Measurements from ENCODE around the gene GJB6. TPM values are rescaled to one million over a fixed set of nuclear protein-coding genes. Genes with fewer than 3 reads are reported as not detected.

GJB6 gene
- total RNA-seq, 6 experiments from 2014 or later = not detected

- ATAC-seq (peak; percentile 46 to 67 (median 51)), DNase-seq (no peak)
- peak overlapping the region in 2 of 3 donors; percentile 27 to 35 for H3K4me3 ChIP-seq
These were observed 26.8 kb upstream of the GJB6 start for GRCh38 chr13:20258963-20259288.

DNA sequence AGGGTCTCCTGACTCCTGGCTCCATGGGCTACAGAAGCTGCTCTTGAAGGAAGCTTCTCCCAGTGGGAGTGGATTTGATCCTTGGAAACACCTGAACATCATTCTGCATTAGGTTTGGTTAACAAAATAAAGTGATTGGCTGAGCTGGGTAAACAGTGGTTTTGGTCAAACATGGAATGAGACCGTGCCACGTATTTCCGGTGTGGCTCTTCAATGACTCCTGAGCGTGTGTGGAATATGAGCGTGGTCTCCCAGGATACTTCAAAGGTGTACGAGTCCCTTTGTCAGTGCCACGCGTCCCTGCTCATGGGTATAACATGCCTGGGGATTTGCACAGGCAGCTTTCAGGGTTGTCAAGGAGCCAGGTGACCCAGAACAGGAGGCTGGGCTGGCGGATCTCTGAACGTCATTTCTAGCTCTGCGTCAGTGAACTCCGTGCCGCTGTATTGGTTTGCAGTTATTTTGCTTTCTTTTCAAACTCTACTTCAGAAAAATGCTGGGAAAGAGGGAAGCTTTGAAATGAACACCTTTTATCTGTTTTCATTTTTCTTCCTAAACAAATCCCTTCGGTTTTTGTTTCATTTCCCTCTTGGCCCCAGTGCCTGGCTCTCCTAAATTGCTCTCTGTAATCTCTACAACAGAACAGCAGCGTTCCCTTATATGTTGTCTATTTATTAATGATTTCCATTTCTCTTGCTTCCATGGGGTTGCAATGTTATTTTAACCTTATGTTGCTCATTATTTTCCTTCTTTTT, 26.3 kb upstream of the GJB6 start:
- TF ChIP-seq POLR2A (IDR thresholded peaks at IDR 0.05) = no peak
- TF ChIP-seq, protein P1, sequence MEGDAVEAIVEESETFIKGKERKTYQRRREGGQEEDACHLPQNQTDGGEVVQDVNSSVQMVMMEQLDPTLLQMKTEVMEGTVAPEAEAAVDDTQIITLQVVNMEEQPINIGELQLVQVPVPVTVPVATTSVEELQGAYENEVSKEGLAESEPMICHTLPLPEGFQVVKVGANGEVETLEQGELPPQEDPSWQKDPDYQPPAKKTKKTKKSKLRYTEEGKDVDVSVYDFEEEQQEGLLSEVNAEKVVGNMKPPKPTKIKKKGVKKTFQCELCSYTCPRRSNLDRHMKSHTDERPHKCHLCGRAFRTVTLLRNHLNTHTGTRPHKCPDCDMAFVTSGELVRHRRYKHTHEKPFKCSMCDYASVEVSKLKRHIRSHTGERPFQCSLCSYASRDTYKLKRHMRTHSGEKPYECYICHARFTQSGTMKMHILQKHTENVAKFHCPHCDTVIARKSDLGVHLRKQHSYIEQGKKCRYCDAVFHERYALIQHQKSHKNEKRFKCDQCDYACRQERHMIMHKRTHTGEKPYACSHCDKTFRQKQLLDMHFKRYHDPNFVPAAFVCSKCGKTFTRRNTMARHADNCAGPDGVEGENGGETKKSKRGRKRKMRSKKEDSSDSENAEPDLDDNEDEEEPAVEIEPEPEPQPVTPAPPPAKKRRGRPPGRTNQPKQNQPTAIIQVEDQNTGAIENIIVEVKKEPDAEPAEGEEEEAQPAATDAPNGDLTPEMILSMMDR (IDR thresholded peaks at IDR 0.05) = no peak
- peak; percentile 82 to 93 (median 88) for ATAC-seq
- peak overlapping the region in 2 of 3 donors; percentile 56 to 60 for H3K27ac ChIP-seq
- peak overlapping the region in 2 of 3 donors; percentile 27 to 35 for H3K4me3 ChIP-seq
- intact Hi-C loops (cut with DNase I) = no loop called here
- no peaks in the 10 kb centered on the region for H3K9me3 ChIP-seq
- H3K4me1 ChIP-seq = no peaks in the 10 kb centered on the region
- H3K27me3 ChIP-seq = no peaks in the 10 kb centered on the region
- 68% methylated on average over 11 of the region's 15 CpGs for WGBS (ENCODE audit: insufficient coverage, low coverage, low lambda C conversion rate, missing lambda C conversion rate)
- DNase-seq = peak in 1 of 3 donors; percentile 65
- no peaks in the 10 kb centered on the region for H3K36me3 ChIP-seq

More at GRCh38 chr13:20258963-20259288, 26.8 kb upstream of the GJB6 start:
- Histone ChIP-seq H3K4me1 (no peaks in the 10 kb centered on the region), H3K27ac (peak overlapping the region in 2 of 3 donors; percentile 56 to 60), H3K9me3 (no peaks in the 10 kb centered on the region), H3K27me3 (no peaks in the 10 kb centered on the region), H3K36me3 (no peaks in the 10 kb centered on the region)
- TF ChIP-seq, protein P1 (IDR thresholded peaks at IDR 0.05) = no peak
- TF ChIP-seq POLR2A (IDR thresholded peaks at IDR 0.05) = no peak
- intact Hi-C loops (cut with DNase I) = no loop called here
- 26% methylated on average over 4 of the region's 4 CpGs for WGBS (ENCODE audit: insufficient coverage, low coverage, low lambda C conversion rate, missing lambda C conversion rate)

- no peak overlapping the region for H3K4me3 ChIP-seq
- H3K9me3 ChIP-seq = no peaks in the 10 kb centered on the region
- H3K27ac ChIP-seq = no peak overlapping the region
- no peak for ATAC-seq
- DNase-seq = no peak
- no peaks in the 10 kb centered on the region for H3K4me1 ChIP-seq
- 83% methylated on average over 4 of the region's 4 CpGs for WGBS (ENCODE audit: insufficient coverage, low coverage, low lambda C conversion rate, missing lambda C conversion rate)
- H3K36me3 ChIP-seq = no peaks in the 10 kb centered on the region
- intact Hi-C loops (cut with DNase I) = no loop called here
- no peak for TF ChIP-seq POLR2A (IDR thresholded peaks at IDR 0.05)
- TF ChIP-seq, protein P1 (IDR thresholded peaks at IDR 0.05) = no peak
- no peaks in the 10 kb centered on the region for H3K27me3 ChIP-seq
These were observed 22.0 kb upstream of the GJB6 start for GRCh38 chr13:20254076-20254475.

- no peak overlapping the region for H3K4me3 ChIP-seq
- DNase-seq (no peak), ATAC-seq (no peak)
- TF ChIP-seq POLR2A (IDR thresholded peaks at IDR 0.05) = no peak
- TF ChIP-seq, protein P1 (IDR thresholded peaks at IDR 0.05) = no peak
- H3K36me3 ChIP-seq = no peaks in the 10 kb centered on the region
- H3K9me3 ChIP-seq = no peaks in the 10 kb centered on the region
- no peaks in the 10 kb centered on the region for H3K4me1 ChIP-seq
- intact Hi-C loops (cut with DNase I) = no loop called here
- H3K27me3 ChIP-seq = no peaks in the 10 kb centered on the region
- WGBS (ENCODE audit: insufficient coverage, low coverage, low lambda C conversion rate, missing lambda C conversion rate) = 87% methylated on average over 5 of the region's 5 CpGs
- H3K27ac ChIP-seq = no peak overlapping the region
These were observed 17.8 kb upstream of the GJB6 start for GRCh38 chr13:20249913-20250312.
